Astrocyte of the spinal cord (primary cell): ENCODE data around the gene KIF5A.

Experiments used
- DNase-seq: peaks from one replicate; pipeline ENCODE4 v3.0.0; 2011; ENCODE audit warnings: low read depth, low spot score
- H3K4me3 ChIP-seq: 2 replicates; pipeline ENCODE4 v1.5.1; 2011; ENCODE audit warnings: low read depth, mild to moderate bottlenecking, low read length, moderate library complexity
- in situ Hi-C: cut with HindIII; loops from 2 replicates; pipeline ENCODE4 v1.10.0; 2017; ENCODE audit warnings: low sequenced_read_pairs
- TF ChIP-seq, protein P1 (sequence below): IDR thresholded peaks from 2 replicates; pipeline ENCODE4 v1.5.1; 2012; ENCODE audit warnings: low read depth, mild to moderate bottlenecking, low read length, inconsistent platforms

The KIF5A gene

GRCh38 chr12:57604992-57605810 is 55.4 kb downstream of the KIF5A start:
- in situ Hi-C loops, result no loop called here
- H3K4me3 ChIP-seq, result peak overlapping the region; percentile 80
- TF ChIP-seq, protein P1, sequence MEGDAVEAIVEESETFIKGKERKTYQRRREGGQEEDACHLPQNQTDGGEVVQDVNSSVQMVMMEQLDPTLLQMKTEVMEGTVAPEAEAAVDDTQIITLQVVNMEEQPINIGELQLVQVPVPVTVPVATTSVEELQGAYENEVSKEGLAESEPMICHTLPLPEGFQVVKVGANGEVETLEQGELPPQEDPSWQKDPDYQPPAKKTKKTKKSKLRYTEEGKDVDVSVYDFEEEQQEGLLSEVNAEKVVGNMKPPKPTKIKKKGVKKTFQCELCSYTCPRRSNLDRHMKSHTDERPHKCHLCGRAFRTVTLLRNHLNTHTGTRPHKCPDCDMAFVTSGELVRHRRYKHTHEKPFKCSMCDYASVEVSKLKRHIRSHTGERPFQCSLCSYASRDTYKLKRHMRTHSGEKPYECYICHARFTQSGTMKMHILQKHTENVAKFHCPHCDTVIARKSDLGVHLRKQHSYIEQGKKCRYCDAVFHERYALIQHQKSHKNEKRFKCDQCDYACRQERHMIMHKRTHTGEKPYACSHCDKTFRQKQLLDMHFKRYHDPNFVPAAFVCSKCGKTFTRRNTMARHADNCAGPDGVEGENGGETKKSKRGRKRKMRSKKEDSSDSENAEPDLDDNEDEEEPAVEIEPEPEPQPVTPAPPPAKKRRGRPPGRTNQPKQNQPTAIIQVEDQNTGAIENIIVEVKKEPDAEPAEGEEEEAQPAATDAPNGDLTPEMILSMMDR, result no peak
- no peak for DNase-seq

DNA sequence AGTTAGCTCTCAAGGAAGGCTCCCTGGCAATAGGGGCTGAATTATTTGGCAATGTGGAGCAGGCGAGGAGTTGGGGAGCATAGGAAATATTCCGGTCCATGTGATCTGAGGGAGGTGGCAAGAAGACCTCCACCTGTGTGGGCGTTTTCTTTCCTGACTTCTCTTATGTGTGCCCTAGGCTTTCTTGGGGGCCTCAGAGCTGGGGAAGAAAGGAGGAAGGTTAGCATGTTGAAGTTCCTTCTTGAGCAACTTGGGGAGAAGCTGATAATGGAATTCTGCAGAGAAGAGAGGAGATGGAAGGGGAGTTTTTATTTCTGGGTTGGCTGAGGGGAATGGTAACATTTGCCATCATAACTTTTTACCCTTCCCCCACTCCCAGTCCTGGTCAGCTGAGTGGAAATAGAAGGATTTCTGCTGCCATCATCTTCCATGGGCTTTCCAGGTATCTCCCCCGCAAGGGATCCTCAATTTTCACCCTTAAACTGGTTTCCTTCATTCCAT is 56.0 kb downstream of the KIF5A start:
- DNase-seq, result no peak
- TF ChIP-seq, protein P1, result no peak
- peak overlapping the region; percentile 80 for H3K4me3 ChIP-seq
- in situ Hi-C loops, result no loop called here

DNA sequence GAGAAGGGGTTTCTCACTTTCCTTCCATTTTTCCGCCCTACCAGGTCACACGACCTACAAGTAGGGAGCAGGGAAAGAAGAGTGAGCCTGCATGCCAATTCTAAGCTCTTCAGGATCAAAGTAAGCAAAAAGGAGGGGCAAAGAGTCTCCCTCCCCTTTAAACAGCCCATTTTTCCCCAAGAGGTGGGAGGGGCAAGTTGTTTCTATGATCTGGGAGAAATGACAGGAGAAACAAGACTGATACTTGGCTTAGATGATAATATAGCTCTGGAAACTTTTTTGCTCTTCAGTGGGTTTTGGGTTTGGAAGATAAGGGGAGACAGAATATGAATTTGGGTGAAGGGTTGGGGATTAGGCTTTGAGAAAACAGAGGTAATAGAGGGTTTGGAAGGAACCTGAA is 56.6 kb downstream of the KIF5A start:
- in situ Hi-C loops, result no loop called here
- TF ChIP-seq, protein P1, result no peak
- no peak for DNase-seq
- H3K4me3 ChIP-seq, result no peak overlapping the region

DNA sequence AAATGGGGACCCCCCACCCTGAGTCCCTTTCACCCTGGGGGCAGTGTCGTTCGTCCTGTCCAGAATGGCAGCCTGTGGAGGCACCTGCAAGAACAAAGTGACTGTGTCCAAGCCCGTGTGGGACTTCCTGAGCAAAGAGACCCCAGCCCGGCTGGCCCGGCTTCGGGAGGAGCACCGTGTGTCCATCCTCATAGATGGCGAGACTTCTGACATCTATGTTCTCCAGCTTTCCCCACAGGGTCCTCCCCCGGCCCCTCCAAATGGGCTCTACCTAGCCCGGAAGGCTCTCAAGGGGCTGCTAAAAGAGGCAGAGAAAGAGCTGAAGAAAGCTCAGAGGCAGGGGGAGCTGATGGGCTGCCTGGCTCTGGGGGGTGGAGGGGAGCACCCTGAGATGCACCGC is 57.0 kb downstream of the KIF5A start:
- DNase-seq, result no peak
- in situ Hi-C loops, result no loop called here
- TF ChIP-seq, protein P1, result no peak
- no peak overlapping the region for H3K4me3 ChIP-seq

GRCh38 chr12:57607958-57608663 is 58.3 kb downstream of the KIF5A start:
- TF ChIP-seq, protein P1, result no peak
- no peak for DNase-seq
- in situ Hi-C loops, result no loop called here
- H3K4me3 ChIP-seq, result no peak overlapping the region

- TF ChIP-seq, protein P1, result no peak
- in situ Hi-C loops, result no loop called here
- no peak overlapping the region for H3K4me3 ChIP-seq
- no peak for DNase-seq
These were observed 59.4 kb downstream of the KIF5A start for GRCh38 chr12:57609101-57609780.
